Chondrocyte (in vitro differentiated cells): ENCODE data around the gene APLNR. TPM values are rescaled to one million over a fixed set of nuclear protein-coding genes. Genes with fewer than 3 reads are reported as not detected.

Experiments
- DNase-seq: peaks from one replicate; pipeline ENCODE4 v3.0.0; 2021; ENCODE audit warnings: mixed read lengths, low spot score
- H3K27ac Mint-ChIP-seq: one replicate; pipeline ENCODE4 v1.8.0; 2021; ENCODE audit warnings: mild to moderate bottlenecking, moderate library complexity, mixed read lengths; ENCODE audit not compliant: unreplicated experiment
- H3K27me3 Mint-ChIP-seq: 2 replicates; pipeline ENCODE4 v1.8.0; 2021; ENCODE audit warnings: low read depth, mixed read lengths
- H3K36me3 Mint-ChIP-seq: 2 replicates; pipeline ENCODE4 v1.8.0; 2021; ENCODE audit warnings: low read depth, mixed read lengths
- H3K4me1 Mint-ChIP-seq: 2 replicates; pipeline ENCODE4 v1.8.0; 2021; ENCODE audit warnings: low read depth, mild to moderate bottlenecking, mixed read lengths
- H3K4me3 Mint-ChIP-seq: one replicate; pipeline ENCODE4 v1.8.0; 2021; ENCODE audit warnings: mild to moderate bottlenecking, moderate library complexity, mixed read lengths; ENCODE audit not compliant: unreplicated experiment
- H3K9me3 Mint-ChIP-seq: 2 replicates; pipeline ENCODE4 v1.8.0; 2021; ENCODE audit warnings: low read depth, mixed read lengths
- total RNA-seq: library from RNA; stranded (reverse); gene quantifications from 3 replicates; pipeline ENCODE4 v1.2.1, GENCODE V29; 2021
- TF ChIP-seq, protein P1 (sequence below): fragments of 200-600 bp; sonication (generic); IDR thresholded peaks from 2 replicates; pipeline ENCODE4 v1.5.0; 2021; ENCODE audit warnings: antibody characterized with exemption, mild to moderate bottlenecking, moderate library complexity

APLNR gene
- total RNA-seq, 1 donor from 2014 or later: not detected

DNA sequence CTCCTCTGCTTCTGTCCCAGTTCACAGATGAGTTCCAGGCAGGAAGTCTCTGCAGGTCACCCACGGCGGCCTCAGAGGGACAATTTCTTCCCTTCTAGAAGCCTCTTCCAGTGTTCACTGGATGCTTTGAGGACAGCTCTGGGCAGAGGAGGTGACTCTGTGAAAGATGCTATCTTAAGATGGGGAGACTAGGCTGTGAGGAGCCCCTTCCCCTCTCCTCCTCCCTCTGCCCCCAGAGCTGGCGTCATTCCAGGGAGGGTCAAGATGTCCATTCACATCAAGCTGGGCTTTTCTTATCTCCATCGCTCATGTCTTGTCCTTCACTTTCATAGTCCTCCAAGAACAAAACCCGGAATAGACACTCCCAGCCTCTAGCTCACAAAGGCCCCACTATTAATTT is 3.3 kb downstream of the APLNR start:
- Mint-ChIP-seq H3K27ac (no peak overlapping the region), H3K4me1 (no peaks in the 10 kb centered on the region), H3K9me3 (no peaks in the 10 kb centered on the region), H3K4me3 (no peak overlapping the region), H3K27me3 (peaks cover 80% of the 10 kb centered on the region), H3K36me3 (no peaks in the 10 kb centered on the region)
- TF ChIP-seq, protein P1, sequence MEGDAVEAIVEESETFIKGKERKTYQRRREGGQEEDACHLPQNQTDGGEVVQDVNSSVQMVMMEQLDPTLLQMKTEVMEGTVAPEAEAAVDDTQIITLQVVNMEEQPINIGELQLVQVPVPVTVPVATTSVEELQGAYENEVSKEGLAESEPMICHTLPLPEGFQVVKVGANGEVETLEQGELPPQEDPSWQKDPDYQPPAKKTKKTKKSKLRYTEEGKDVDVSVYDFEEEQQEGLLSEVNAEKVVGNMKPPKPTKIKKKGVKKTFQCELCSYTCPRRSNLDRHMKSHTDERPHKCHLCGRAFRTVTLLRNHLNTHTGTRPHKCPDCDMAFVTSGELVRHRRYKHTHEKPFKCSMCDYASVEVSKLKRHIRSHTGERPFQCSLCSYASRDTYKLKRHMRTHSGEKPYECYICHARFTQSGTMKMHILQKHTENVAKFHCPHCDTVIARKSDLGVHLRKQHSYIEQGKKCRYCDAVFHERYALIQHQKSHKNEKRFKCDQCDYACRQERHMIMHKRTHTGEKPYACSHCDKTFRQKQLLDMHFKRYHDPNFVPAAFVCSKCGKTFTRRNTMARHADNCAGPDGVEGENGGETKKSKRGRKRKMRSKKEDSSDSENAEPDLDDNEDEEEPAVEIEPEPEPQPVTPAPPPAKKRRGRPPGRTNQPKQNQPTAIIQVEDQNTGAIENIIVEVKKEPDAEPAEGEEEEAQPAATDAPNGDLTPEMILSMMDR: no peak
- DNase-seq: no peak

DNA sequence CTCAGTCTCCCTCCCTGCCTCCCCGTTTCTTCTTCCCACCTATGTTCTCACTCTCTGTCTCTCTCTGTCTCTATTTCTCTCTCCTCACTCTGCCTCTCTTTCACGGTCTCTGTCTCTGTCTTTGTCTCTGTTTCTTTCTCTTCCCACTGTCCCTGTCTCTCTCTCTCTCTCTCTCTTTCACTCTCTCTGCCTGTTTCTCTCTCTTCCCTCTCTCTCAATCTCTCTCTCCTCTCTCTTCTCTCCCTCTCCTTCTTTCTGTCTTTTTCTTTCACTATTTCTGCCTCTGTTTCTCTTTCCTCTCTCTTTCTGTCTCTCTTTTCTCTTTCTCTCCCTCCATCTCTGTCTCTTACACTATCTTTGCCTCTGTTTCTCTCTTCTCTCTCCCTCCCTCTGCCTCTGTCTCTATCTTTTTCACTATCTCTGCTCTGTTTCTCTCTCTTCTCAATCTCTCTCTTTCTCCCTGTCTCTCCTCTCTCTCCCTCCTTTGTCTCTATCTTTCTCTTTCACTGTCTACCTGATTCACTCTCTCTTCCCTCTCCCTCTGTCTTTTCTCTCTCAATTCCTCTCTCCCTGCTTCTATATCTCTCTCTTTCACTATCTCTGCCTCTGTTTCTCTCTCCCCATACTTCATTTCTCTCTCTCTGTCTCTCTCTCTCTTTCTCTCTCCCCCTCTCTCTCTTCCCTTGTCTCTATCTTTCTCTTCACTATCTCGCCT is 5.4 kb downstream of the APLNR start:
- Mint-ChIP-seq H3K36me3 (no peaks in the 10 kb centered on the region), H3K4me3 (no peak overlapping the region), H3K27ac (no peak overlapping the region), H3K9me3 (no peaks in the 10 kb centered on the region), H3K27me3 (peaks cover 73% of the 10 kb centered on the region), H3K4me1 (no peaks in the 10 kb centered on the region)
- TF ChIP-seq, protein P1: no peak
- no peak for DNase-seq

DNA sequence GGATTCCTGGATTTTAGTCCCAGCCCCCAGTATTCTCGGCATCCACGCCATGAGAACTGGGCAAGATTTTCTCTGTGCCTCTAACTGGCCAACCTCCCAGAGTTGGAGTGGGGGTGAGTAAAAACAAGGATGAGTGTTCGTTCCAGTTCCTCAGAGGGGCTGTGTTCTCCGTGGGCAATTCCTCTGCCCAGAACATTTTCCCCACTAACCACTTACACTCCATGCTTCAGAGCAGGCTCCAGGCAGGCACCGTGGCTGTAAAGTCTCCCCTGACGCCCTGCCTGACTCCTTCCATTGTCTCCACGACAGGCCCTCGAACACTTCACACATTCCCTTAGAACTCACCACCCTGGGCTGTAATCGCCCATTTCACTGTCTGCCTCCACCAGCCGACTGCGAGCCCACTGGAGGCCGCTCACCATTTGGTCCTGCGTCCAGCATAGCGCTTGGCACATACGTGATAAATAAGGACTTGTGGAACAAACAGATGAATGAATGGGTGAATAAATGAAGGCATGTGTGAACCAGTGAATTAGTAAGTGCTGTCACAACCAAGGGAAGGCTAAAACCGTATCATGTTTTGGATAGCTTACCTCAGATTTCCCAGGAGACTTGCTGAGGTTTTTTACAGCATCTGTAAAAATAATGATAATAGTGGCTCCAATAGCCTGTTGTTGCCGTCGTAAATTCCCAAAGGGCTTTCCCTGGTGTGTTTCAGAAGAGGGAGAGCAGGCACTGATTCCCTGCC is 6.1 kb downstream of the APLNR start:
- no peak overlapping the region for H3K4me3 Mint-ChIP-seq
- H3K27ac Mint-ChIP-seq: no peak overlapping the region
- no peaks in the 10 kb centered on the region for H3K9me3 Mint-ChIP-seq
- no peaks in the 10 kb centered on the region for H3K4me1 Mint-ChIP-seq
- DNase-seq: no peak
- no peaks in the 10 kb centered on the region for H3K36me3 Mint-ChIP-seq
- TF ChIP-seq, protein P1: no peak
- peaks cover 70% of the 10 kb centered on the region for H3K27me3 Mint-ChIP-seq

DNA sequence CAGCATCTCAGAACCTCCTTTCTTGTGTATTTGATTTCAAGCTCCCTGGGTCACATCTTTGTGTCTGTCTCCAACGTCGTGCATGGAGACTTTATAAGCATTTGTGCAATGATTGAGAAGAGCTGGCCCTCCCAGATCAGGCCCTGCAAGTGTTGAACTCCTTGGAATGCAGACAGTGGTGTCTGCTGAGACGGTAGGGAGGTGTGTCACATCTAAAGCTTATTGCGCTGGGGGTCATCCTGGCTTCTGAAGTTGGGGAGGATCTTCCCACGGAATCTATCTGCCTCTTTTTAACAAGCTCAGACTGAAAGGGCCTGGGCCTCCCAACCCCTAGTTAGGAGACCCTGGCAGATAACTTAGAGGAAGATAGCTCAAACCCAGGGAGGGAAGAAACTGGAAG is 6.7 kb downstream of the APLNR start:
- Mint-ChIP-seq H3K36me3 (no peaks in the 10 kb centered on the region), H3K4me3 (no peak overlapping the region), H3K27me3 (peaks cover 67% of the 10 kb centered on the region), H3K27ac (no peak overlapping the region), H3K4me1 (no peaks in the 10 kb centered on the region), H3K9me3 (peaks cover 2% of the 10 kb centered on the region)
- TF ChIP-seq, protein P1: no peak
- no peak for DNase-seq

DNA sequence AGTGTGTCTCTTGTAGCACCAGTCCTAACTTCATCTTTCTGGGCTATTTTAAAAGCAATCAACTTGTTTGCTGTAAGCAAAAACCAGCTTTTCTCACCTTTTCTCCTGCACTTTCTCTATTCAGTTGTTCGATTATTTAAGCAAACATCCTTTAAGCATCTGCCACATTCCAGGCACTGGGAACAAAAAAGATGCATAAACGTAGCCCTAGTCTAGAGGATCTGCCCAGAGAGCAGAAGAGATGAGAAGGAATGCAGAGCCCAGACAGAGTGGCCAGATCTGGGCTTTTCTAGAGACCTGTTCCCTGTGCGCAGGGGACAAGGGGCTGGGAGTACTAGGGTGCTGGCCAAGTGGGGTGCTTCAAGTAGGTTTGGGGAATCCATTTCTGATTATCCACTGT is 8.4 kb downstream of the APLNR start:
- DNase-seq: no peak
- Mint-ChIP-seq H3K27me3 (peaks cover 52% of the 10 kb centered on the region), H3K4me3 (no peak overlapping the region), H3K36me3 (no peaks in the 10 kb centered on the region), H3K27ac (no peak overlapping the region), H3K9me3 (peaks cover 2% of the 10 kb centered on the region), H3K4me1 (no peaks in the 10 kb centered on the region)
- TF ChIP-seq, protein P1: no peak
